Vagina (tissue), 2 donors: ENCODE data around the gene ABR. TPM values are rescaled to one million over a fixed set of nuclear protein-coding genes. Genes with fewer than 3 reads are reported as not detected.

Experiments
- DNase-seq, 2 donors: peaks; one replicate each; pipeline ENCODE4 v3.0.0-alpha.2; 2017; ENCODE audit errors: extremely low spot score in 2 of 2
- H3K27ac ChIP-seq: fragments of 200-600 bp; sonication (generic); one replicate; pipeline ENCODE4 v1.5.1; 2019
- H3K27me3 ChIP-seq: fragments of 200-600 bp; sonication (generic); one replicate; pipeline ENCODE4 v1.5.1; 2019
- H3K36me3 ChIP-seq, 2 donors: fragments of 200-600 bp; sonication (generic); one replicate each; pipeline ENCODE4 v1.5.1; 2017 to 2019
- H3K4me1 ChIP-seq: fragments of 200-600 bp; sonication (generic); one replicate; pipeline ENCODE4 v1.5.1; 2019
- H3K4me3 ChIP-seq, 2 donors: fragments of 200-600 bp; sonication (generic); 1 replicate in 1 of 2; 2 replicates in 1 of 2; pipeline ENCODE4 v1.5.1; 2016 to 2019
- H3K9me3 ChIP-seq: fragments of 200-600 bp; sonication (generic); one replicate; pipeline ENCODE4 v1.5.1; 2019
- POLR2A ChIP-seq, 2 donors: fragments of 450-650 bp; IDR thresholded peaks; one replicate each; pipeline ENCODE4 v1.6.1; 2017; ENCODE audit warnings: antibody characterized with exemption in 2 of 2, mild to moderate bottlenecking in 2 of 2, moderate library complexity in 2 of 2
- POLR2AphosphoS5 ChIP-seq, 2 donors: sonication (generic); formaldehyde crosslinking; IDR thresholded peaks; one replicate each; pipeline ENCODE4 v1.9.0; 2017; ENCODE audit warnings: antibody characterized with exemption in 2 of 2, mild to moderate bottlenecking in 2 of 2, low read depth in 1 of 2; ENCODE audit not compliant: insufficient read depth in 1 of 2
- intact Hi-C: fragments of 100-400 bp; cut with DNase I; formaldehyde crosslinking; loops from one replicate; pipeline ENCODE4 v1.15.1; 2023
- total RNA-seq: library from RNA; depleted of rRNA; stranded (reverse); fragments of >200 nt; gene quantifications from one replicate; pipeline ENCODE4 v1.2.3, GENCODE V29; 2016
- TF ChIP-seq, protein P1 (sequence below), 3 experiments: fragments of 450-650 bp in 2 of 3; fragments of 200-600 bp in 1 of 3; sonication (generic) in 1 of 3; IDR thresholded peaks; one replicate each; pipeline ENCODE4 v1.5.1; 2017 to 2019; ENCODE audit warnings: antibody characterized with exemption in 3 of 3, mild to moderate bottlenecking in 2 of 3, moderate library complexity in 2 of 3

Gene ABR
- total RNA-seq, 1 donor from 2014 or later = 90.8 TPM

DNA sequence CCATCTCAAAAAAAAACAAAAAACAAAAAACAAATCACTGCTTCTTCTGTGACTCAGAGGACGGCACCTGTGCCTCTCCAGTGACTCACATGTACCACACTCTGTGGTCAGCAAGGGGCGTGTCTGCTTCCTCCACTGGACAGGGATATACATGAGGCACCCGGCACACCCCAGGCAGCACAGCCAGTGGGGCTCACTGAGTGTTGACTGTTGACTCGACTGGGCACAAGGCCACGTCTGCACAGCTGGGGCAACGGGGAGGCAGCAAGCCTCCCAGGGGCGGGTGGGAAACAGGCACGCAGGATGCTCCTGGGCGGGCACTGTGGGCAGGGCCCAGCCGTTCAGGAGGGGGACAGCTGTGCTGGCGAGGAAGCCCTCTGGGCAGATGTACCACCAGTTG lies 118.8 kb downstream of the ABR start:
- H3K27ac ChIP-seq = no peak overlapping the region

DNA sequence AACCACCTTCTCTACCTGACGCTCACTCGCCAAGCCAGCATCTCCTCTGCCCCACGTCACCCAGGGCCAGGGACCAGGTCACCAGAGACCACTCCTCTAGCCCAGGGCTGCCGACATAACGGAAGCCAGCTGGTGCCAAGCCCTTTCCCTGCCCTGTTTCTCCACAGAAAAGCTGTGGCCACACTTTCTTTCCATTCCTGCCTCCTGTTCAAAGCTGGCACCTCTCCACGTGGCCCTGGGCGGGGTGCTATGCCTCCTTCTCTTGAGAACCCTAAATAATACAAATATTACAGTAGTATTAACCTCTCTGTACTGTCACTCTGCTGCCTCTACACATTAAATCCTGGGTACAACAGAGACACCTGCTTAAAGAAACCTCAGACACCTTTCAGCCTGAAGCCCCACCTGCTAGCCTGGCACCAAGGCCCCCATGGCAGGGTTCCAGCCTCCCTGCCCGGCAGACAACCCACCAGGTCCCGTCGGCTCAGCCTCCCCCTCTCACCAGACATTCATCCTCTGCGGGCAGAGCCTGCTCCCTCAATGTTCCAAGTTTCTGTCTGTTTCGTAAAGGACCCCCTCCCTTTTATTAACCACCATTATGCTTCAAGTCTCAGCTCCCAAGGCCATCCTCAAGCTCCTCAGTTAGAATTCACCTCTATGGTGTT lies 120.5 kb downstream of the ABR start:
- no peak overlapping the region for H3K27ac ChIP-seq
- H3K4me1 ChIP-seq = peaks cover 4% of the 10 kb centered on the region
- H3K36me3 ChIP-seq = peaks cover 4 to 58% of the 10 kb centered on the region in 2 donors
- H3K9me3 ChIP-seq = no peaks in the 10 kb centered on the region
- intact Hi-C loops = loop anchor here (10.0 kb wide), 1 partner anchor 264 kb away; no protein-coding TSS in a partner anchor
- no peak for TF ChIP-seq POLR2AphosphoS5 (IDR thresholded peaks at IDR 0.05; ENCODE audit: insufficient read depth in 1 of 2, low read depth in 1 of 2)
- TF ChIP-seq POLR2A (IDR thresholded peaks at IDR 0.05) = no peak
- TF ChIP-seq, protein P1, sequence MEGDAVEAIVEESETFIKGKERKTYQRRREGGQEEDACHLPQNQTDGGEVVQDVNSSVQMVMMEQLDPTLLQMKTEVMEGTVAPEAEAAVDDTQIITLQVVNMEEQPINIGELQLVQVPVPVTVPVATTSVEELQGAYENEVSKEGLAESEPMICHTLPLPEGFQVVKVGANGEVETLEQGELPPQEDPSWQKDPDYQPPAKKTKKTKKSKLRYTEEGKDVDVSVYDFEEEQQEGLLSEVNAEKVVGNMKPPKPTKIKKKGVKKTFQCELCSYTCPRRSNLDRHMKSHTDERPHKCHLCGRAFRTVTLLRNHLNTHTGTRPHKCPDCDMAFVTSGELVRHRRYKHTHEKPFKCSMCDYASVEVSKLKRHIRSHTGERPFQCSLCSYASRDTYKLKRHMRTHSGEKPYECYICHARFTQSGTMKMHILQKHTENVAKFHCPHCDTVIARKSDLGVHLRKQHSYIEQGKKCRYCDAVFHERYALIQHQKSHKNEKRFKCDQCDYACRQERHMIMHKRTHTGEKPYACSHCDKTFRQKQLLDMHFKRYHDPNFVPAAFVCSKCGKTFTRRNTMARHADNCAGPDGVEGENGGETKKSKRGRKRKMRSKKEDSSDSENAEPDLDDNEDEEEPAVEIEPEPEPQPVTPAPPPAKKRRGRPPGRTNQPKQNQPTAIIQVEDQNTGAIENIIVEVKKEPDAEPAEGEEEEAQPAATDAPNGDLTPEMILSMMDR (IDR thresholded peaks at IDR 0.05) = no peak
- H3K27me3 ChIP-seq = no peaks in the 10 kb centered on the region
- H3K4me3 ChIP-seq = no peak overlapping the region
- DNase-seq = no peak

More for the DNA sequence above, 118.8 kb downstream of the ABR start:
- intact Hi-C loops = no loop called here
- no peak for DNase-seq
- Histone ChIP-seq H3K27me3 (no peaks in the 10 kb centered on the region), H3K4me3 (no peak overlapping the region), H3K36me3 (peaks cover 4 to 50% of the 10 kb centered on the region in 2 donors), H3K4me1 (peaks cover 4% of the 10 kb centered on the region), H3K9me3 (no peaks in the 10 kb centered on the region)
- TF ChIP-seq, protein P1 (IDR thresholded peaks at IDR 0.05) = no peak
- peak in 1 of 2 donors; percentile 29 for TF ChIP-seq POLR2AphosphoS5 (IDR thresholded peaks at IDR 0.05; ENCODE audit: insufficient read depth in 1 of 2, low read depth in 1 of 2)
- TF ChIP-seq POLR2A (IDR thresholded peaks at IDR 0.05) = no peak

DNA sequence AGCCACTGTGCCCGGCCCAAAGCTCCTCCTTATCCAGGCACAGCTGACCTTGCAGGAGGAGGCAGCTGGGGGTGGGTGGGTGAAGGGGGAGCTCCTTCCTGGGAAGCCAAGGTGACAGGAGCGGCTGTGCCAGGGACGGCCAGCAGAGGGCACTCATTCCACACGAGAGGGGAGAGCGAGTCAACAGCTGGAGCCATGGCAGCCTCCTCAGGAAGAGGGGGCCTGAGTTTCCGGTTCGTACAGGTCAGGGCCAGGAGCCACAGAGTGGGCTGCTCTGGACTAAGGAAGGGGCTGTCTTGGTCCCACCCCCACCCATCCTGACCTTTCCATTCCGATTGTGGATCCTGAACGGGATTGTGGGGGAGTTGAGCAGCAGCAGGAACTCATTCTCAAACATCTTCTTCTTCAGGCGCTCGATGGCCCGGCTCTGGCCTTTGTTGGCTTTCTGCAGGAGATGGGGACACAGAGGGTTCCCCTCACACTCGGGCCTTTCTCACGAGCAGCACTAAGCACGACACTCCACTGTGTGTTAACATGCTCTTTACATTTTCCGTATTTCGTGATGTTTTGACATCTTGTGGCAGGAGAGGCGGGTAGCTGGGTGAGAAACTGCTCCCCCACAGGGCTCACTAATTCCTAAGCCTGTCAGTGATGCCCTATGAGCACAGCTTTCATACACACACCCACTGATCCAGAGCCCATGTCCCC lies 121.2 kb downstream of the ABR start:
- Histone ChIP-seq H3K4me3 (no peak overlapping the region), H3K27ac (no peak overlapping the region), H3K9me3 (no peaks in the 10 kb centered on the region), H3K36me3 (peaks cover 4 to 65% of the 10 kb centered on the region in 2 donors), H3K4me1 (peaks cover 4% of the 10 kb centered on the region), H3K27me3 (no peaks in the 10 kb centered on the region)
- DNase-seq = no peak
- intact Hi-C loops = loop anchor here (10.0 kb wide), 1 partner anchor 264 kb away; no protein-coding TSS in a partner anchor
- TF ChIP-seq POLR2AphosphoS5 (IDR thresholded peaks at IDR 0.05; ENCODE audit: insufficient read depth in 1 of 2, low read depth in 1 of 2) (no peak), POLR2A (IDR thresholded peaks at IDR 0.05) (no peak)
- TF ChIP-seq, protein P1 (IDR thresholded peaks at IDR 0.05) = peak in 1 of 3 experiments; percentile 29

DNA sequence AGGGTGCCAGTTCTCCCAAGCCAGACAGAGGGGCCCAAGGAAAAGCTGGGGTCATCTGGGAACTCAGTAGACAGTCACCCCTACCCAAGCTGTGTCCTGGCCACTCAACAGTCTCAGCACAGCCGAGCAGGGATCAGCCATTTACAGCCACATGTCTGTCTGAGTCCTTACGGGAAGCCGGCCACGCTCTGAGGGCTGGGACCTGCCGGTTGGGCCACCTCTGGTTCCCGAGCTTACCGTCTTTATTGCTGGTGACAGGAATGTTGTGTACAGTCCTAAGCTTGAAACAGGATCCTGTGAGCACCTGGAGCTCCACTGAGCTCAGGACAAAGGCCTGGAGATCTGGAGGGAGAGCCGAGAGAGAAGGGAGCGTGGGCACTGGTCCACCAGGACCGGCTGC lies 123.0 kb downstream of the ABR start:
- Histone ChIP-seq H3K27ac (no peak overlapping the region), H3K36me3 (peaks cover 0 to 63% of the 10 kb centered on the region in 2 donors)
- intact Hi-C loops = loop anchor here (10.0 kb wide), 1 partner anchor 262 kb away; no protein-coding TSS in a partner anchor

More for the DNA sequence above, 123.0 kb downstream of the ABR start:
- no peak for DNase-seq
- Histone ChIP-seq H3K27me3 (no peaks in the 10 kb centered on the region), H3K4me3 (no peak overlapping the region), H3K4me1 (peaks cover 4% of the 10 kb centered on the region), H3K9me3 (no peaks in the 10 kb centered on the region)
- TF ChIP-seq, protein P1 (IDR thresholded peaks at IDR 0.05) = no peak
- TF ChIP-seq POLR2A (IDR thresholded peaks at IDR 0.05) (no peak), POLR2AphosphoS5 (IDR thresholded peaks at IDR 0.05; ENCODE audit: insufficient read depth in 1 of 2, low read depth in 1 of 2) (no peak)
